Measurements from ENCODE around the gene ZNF862. TPM values are rescaled to one million over a fixed set of nuclear protein-coding genes. Genes with fewer than 3 reads are reported as not detected.

ZNF862 gene
- total RNA-seq, 1 experiment from 2014 or later: 9.2 TPM

DNA sequence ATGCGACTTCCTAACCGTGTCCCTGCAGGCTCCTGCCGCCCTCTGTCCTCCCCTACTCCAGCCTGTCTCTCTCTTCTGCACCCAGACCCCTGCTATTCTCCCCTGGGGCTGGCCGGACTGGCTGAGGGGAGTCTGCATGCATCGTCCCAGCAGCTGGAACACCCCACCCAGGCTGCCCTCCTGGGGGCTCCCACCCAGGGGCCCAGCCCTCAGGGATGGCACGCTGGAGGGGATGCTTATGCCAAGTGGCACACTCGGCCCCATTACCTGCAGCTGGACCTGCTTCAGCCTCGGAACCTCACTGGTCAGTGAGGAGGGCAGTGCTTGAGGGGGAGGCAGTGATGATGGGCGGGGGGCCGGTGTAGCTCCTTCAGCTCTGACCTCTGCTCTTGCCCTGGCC, 43.0 kb upstream of the ZNF862 start:
- H4K20me1 ChIP-seq (ENCODE audit: insufficient read depth, low read depth, low read length): no peaks in the 10 kb centered on the region
- no peaks in the 10 kb centered on the region for H3K4me1 ChIP-seq (ENCODE audit: low read length)
- no peaks in the 10 kb centered on the region for H3K27me3 ChIP-seq (ENCODE audit: low read length)

DNA sequence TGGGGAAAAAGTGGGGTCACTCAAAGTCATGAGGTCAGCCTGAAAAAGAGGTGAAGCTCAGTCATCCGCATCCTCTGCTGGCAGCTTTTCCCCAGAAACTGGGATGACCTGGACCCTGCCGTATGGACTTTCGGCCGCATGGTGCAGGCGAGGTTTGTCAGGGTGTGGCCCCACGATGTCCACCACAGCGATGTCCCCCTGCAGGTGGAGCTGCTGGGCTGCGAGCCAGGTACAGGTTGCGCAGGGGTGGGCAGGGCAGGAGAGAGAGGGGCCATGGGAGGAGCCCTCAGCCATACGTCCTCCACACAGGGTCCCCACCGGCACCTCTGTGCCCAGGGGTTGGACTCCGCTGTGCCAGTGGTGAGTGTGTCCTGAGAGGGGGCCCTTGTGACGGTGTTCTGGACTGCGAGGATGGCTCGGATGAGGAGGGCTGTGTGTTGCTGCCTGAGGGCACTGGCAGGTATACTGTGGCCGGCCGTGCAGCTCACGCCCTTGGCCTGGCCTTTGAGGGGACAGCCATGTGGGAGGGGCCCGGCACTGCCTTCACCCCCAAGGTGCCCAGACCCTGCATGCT, 41.8 kb upstream of the ZNF862 start:
- Histone ChIP-seq H3K4me3 (ENCODE audit: low read length) (no peak overlapping the region), H3K79me2 (ENCODE audit: low read length) (no peaks in the 10 kb centered on the region), H4K20me1 (ENCODE audit: insufficient read depth, low read depth, low read length) (no peaks in the 10 kb centered on the region), H3K27ac (ENCODE audit: low read length) (no peak overlapping the region), H3K27me3 (ENCODE audit: low read length) (no peaks in the 10 kb centered on the region), H3K9me2 (replicated peaks; ENCODE audit: insufficient read depth, low read length) (no peaks in the 10 kb centered on the region), H3K9me3 (ENCODE audit: low read length) (no peaks in the 10 kb centered on the region), H2AFZ (ENCODE audit: low read length) (no peak overlapping the region), H3K9ac (ENCODE audit: low read length) (no peak overlapping the region), H3K36me3 (ENCODE audit: insufficient read depth, low read length) (no peaks in the 10 kb centered on the region), H3K4me1 (ENCODE audit: low read length) (no peaks in the 10 kb centered on the region), H3K4me2 (ENCODE audit: low read depth, low read length, poor library complexity, severe bottlenecking) (no peak overlapping the region)
- DNase-seq: no peak

More for the DNA sequence above, 43.0 kb upstream of the ZNF862 start:
- DNase-seq: no peak
- Histone ChIP-seq H3K9ac (ENCODE audit: low read length) (no peak overlapping the region), H3K9me3 (ENCODE audit: low read length) (no peaks in the 10 kb centered on the region), H2AFZ (ENCODE audit: low read length) (no peak overlapping the region), H3K9me2 (replicated peaks; ENCODE audit: insufficient read depth, low read length) (no peaks in the 10 kb centered on the region), H3K36me3 (ENCODE audit: insufficient read depth, low read length) (no peaks in the 10 kb centered on the region), H3K27ac (ENCODE audit: low read length) (no peak overlapping the region), H3K4me3 (ENCODE audit: low read length) (no peak overlapping the region), H3K4me2 (ENCODE audit: low read depth, low read length, poor library complexity, severe bottlenecking) (no peak overlapping the region), H3K79me2 (ENCODE audit: low read length) (no peaks in the 10 kb centered on the region)

- Histone ChIP-seq H3K27ac (ENCODE audit: low read length) (no peak overlapping the region), H3K27me3 (ENCODE audit: low read length) (no peaks in the 10 kb centered on the region), H3K4me1 (ENCODE audit: low read length) (no peaks in the 10 kb centered on the region), H2AFZ (ENCODE audit: low read length) (no peak overlapping the region), H3K4me2 (ENCODE audit: low read depth, low read length, poor library complexity, severe bottlenecking) (no peak overlapping the region), H3K9me2 (replicated peaks; ENCODE audit: insufficient read depth, low read length) (no peaks in the 10 kb centered on the region), H3K9ac (ENCODE audit: low read length) (no peak overlapping the region), H4K20me1 (ENCODE audit: insufficient read depth, low read depth, low read length) (no peaks in the 10 kb centered on the region), H3K4me3 (ENCODE audit: low read length) (no peak overlapping the region), H3K9me3 (ENCODE audit: low read length) (no peaks in the 10 kb centered on the region), H3K36me3 (ENCODE audit: insufficient read depth, low read length) (no peaks in the 10 kb centered on the region), H3K79me2 (ENCODE audit: low read length) (no peaks in the 10 kb centered on the region)
- DNase-seq: no peak
These were observed 40.4 kb upstream of the ZNF862 start for GRCh38 chr7:149797771-149798170.

GRCh38 chr7:149799397-149800168, 38.6 kb upstream of the ZNF862 start:
- Histone ChIP-seq H3K9me2 (replicated peaks; ENCODE audit: insufficient read depth, low read length) (no peaks in the 10 kb centered on the region), H3K27ac (ENCODE audit: low read length) (no peak overlapping the region), H3K4me1 (ENCODE audit: low read length) (no peaks in the 10 kb centered on the region), H3K4me3 (ENCODE audit: low read length) (no peak overlapping the region), H3K9ac (ENCODE audit: low read length) (no peak overlapping the region), H3K27me3 (ENCODE audit: low read length) (no peaks in the 10 kb centered on the region), H3K36me3 (ENCODE audit: insufficient read depth, low read length) (no peaks in the 10 kb centered on the region), H3K79me2 (ENCODE audit: low read length) (no peaks in the 10 kb centered on the region), H4K20me1 (ENCODE audit: insufficient read depth, low read depth, low read length) (no peaks in the 10 kb centered on the region), H2AFZ (ENCODE audit: low read length) (no peak overlapping the region), H3K4me2 (ENCODE audit: low read depth, low read length, poor library complexity, severe bottlenecking) (no peak overlapping the region), H3K9me3 (ENCODE audit: low read length) (no peaks in the 10 kb centered on the region)
- DNase-seq: peak; percentile 84

DNA sequence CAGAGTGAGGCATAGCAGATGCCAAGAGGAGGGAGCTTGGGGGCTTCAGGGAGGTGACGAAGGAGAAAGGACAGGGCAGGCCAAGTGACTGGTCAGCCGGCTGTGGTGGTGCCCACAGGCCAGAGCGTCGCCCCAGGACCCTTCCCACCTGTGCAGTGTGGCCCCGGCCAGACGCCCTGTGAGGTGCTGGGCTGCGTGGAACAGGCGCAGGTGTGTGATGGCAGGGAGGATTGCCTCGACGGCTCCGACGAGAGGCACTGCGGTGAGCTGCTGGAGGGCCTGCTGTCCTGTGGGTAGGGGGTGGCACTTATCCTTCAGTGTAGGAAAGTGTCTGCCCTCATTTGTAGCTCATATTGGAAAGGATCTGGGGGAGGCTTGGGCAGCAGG, 38.0 kb upstream of the ZNF862 start:
- Histone ChIP-seq H3K27ac (ENCODE audit: low read length) (no peak overlapping the region), H2AFZ (ENCODE audit: low read length) (no peak overlapping the region), H3K27me3 (ENCODE audit: low read length) (no peaks in the 10 kb centered on the region), H3K4me3 (ENCODE audit: low read length) (no peak overlapping the region), H3K9me3 (ENCODE audit: low read length) (no peaks in the 10 kb centered on the region), H3K9ac (ENCODE audit: low read length) (no peak overlapping the region), H3K4me2 (ENCODE audit: low read depth, low read length, poor library complexity, severe bottlenecking) (no peak overlapping the region), H3K79me2 (ENCODE audit: low read length) (no peaks in the 10 kb centered on the region), H4K20me1 (ENCODE audit: insufficient read depth, low read depth, low read length) (no peaks in the 10 kb centered on the region), H3K9me2 (replicated peaks; ENCODE audit: insufficient read depth, low read length) (no peaks in the 10 kb centered on the region), H3K4me1 (ENCODE audit: low read length) (no peaks in the 10 kb centered on the region), H3K36me3 (ENCODE audit: insufficient read depth, low read length) (no peaks in the 10 kb centered on the region)
- DNase-seq: no peak

DNA sequence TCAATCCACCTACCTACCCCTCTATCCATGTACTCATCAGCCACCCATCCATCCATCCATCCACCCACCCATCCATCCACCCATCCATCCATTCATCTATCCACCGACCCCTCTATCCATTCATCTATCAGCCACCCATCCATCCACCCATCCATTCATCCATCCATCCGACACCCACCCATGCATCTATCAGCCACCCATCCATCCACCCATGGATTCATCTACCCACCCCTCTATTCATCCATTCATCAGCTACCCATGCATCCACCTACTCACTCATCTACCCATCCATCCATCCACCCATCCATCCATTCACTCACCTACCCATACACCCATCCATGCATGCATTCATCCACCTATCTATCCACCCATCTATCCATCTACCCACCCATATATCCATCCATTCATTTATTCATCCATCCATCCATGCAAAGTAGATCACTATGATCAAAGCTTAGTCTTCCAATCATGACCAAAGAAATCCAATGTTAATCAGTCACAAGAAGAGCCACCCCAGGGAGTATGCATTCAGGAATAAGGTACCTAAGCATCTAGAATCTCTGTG, 37.1 kb upstream of the ZNF862 start:
- H3K27me3 ChIP-seq (ENCODE audit: low read length): no peaks in the 10 kb centered on the region

GRCh38 chr7:149801816-149802215, 36.4 kb upstream of the ZNF862 start:
- no peak overlapping the region for H3K9ac ChIP-seq (ENCODE audit: low read length)
- no peaks in the 10 kb centered on the region for H3K27me3 ChIP-seq (ENCODE audit: low read length)
- H3K9me3 ChIP-seq (ENCODE audit: low read length): no peaks in the 10 kb centered on the region

More for the DNA sequence above, 37.1 kb upstream of the ZNF862 start:
- Histone ChIP-seq H3K9ac (ENCODE audit: low read length) (no peak overlapping the region), H3K4me2 (ENCODE audit: low read depth, low read length, poor library complexity, severe bottlenecking) (no peak overlapping the region), H3K4me1 (ENCODE audit: low read length) (no peaks in the 10 kb centered on the region), H3K4me3 (ENCODE audit: low read length) (no peak overlapping the region), H3K27ac (ENCODE audit: low read length) (no peak overlapping the region), H3K9me3 (ENCODE audit: low read length) (no peaks in the 10 kb centered on the region), H2AFZ (ENCODE audit: low read length) (no peak overlapping the region), H3K79me2 (ENCODE audit: low read length) (no peaks in the 10 kb centered on the region), H4K20me1 (ENCODE audit: insufficient read depth, low read depth, low read length) (no peaks in the 10 kb centered on the region), H3K9me2 (replicated peaks; ENCODE audit: insufficient read depth, low read length) (no peaks in the 10 kb centered on the region), H3K36me3 (ENCODE audit: insufficient read depth, low read length) (no peaks in the 10 kb centered on the region)
- no peak for DNase-seq

GRCh38 chr7:149802966-149803365, 35.2 kb upstream of the ZNF862 start:
- Histone ChIP-seq H3K9ac (ENCODE audit: low read length) (no peak overlapping the region), H3K4me1 (ENCODE audit: low read length) (no peaks in the 10 kb centered on the region), H3K27ac (ENCODE audit: low read length) (no peak overlapping the region), H3K36me3 (ENCODE audit: insufficient read depth, low read length) (no peaks in the 10 kb centered on the region), H3K9me2 (replicated peaks; ENCODE audit: insufficient read depth, low read length) (no peaks in the 10 kb centered on the region), H3K4me3 (ENCODE audit: low read length) (no peak overlapping the region), H3K4me2 (ENCODE audit: low read depth, low read length, poor library complexity, severe bottlenecking) (no peak overlapping the region), H3K79me2 (ENCODE audit: low read length) (no peaks in the 10 kb centered on the region), H2AFZ (ENCODE audit: low read length) (no peak overlapping the region), H3K9me3 (ENCODE audit: low read length) (no peaks in the 10 kb centered on the region), H4K20me1 (ENCODE audit: insufficient read depth, low read depth, low read length) (no peaks in the 10 kb centered on the region), H3K27me3 (ENCODE audit: low read length) (no peaks in the 10 kb centered on the region)
- no peak for DNase-seq

More at GRCh38 chr7:149801816-149802215, 36.4 kb upstream of the ZNF862 start:
- Histone ChIP-seq H4K20me1 (ENCODE audit: insufficient read depth, low read depth, low read length) (no peaks in the 10 kb centered on the region), H3K4me3 (ENCODE audit: low read length) (no peak overlapping the region), H2AFZ (ENCODE audit: low read length) (no peak overlapping the region), H3K79me2 (ENCODE audit: low read length) (no peaks in the 10 kb centered on the region), H3K9me2 (replicated peaks; ENCODE audit: insufficient read depth, low read length) (no peaks in the 10 kb centered on the region), H3K36me3 (ENCODE audit: insufficient read depth, low read length) (no peaks in the 10 kb centered on the region), H3K27ac (ENCODE audit: low read length) (no peak overlapping the region), H3K4me2 (ENCODE audit: low read depth, low read length, poor library complexity, severe bottlenecking) (no peak overlapping the region), H3K4me1 (ENCODE audit: low read length) (no peaks in the 10 kb centered on the region)
- no peak for DNase-seq
